ENCODE measurements around the gene SRPK2. TPM values are rescaled to one million over a fixed set of nuclear protein-coding genes. Genes with fewer than 3 reads are reported as not detected.
"Not testable (repeated sequence)": the region's sequence is repeated elsewhere in the genome, so short reads cannot be mapped to it uniquely, and the experiment has no call there.

SRPK2 gene
- polyA plus RNA-seq, 12 donors: 33.6 to 52.9 (median 43.1) TPM; not detected in 1

GRCh38 chr7:105387508-105388355 lies 989 bp downstream of the SRPK2 start:
- no peak for DNase-seq

DNA sequence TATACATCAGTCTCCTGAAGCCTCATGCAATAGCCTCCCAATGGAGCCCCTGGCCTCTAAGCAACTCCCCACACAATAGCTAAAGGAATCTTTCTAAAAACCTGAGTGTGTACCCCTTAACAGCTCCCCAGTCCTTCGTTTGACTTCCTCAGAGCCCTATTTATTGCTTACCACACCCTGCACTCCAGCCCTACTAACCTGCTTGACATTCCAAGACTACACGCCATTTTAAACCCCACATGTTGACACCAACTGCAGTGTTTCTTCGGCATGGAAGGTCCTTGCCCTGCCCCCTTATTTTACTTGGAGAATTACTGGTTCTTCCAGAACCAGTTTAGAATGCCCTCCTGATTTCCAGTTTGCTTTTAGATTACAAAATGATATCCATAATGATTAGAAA lies 10.8 kb downstream of the SRPK2 start:
- DNase-seq: no peak

GRCh38 chr7:105376908-105377533 lies 11.7 kb downstream of the SRPK2 start:
- DNase-seq: peak; percentile 52

DNA sequence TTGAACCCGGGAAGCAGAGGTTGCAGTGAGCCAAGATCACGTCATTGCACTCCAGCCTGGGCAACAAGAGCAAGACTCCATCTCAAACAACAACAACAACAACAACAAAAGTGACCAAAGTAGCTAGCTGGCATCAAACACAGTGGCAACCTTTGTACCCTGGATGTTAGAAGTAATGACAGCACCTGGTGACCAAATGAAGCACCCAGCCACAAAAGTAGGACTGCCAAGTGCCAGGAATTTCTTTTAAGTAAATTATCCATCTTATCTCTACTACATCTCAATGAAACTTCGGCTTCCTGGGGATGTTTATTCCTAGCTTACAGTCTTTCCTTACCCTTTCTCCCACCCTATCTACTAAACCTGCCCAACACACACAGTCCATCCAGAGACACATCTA lies 18.8 kb downstream of the SRPK2 start:
- no peak for DNase-seq

GRCh38 chr7:105367458-105367857 lies 21.3 kb downstream of the SRPK2 start:
- DNase-seq: no peak

DNA sequence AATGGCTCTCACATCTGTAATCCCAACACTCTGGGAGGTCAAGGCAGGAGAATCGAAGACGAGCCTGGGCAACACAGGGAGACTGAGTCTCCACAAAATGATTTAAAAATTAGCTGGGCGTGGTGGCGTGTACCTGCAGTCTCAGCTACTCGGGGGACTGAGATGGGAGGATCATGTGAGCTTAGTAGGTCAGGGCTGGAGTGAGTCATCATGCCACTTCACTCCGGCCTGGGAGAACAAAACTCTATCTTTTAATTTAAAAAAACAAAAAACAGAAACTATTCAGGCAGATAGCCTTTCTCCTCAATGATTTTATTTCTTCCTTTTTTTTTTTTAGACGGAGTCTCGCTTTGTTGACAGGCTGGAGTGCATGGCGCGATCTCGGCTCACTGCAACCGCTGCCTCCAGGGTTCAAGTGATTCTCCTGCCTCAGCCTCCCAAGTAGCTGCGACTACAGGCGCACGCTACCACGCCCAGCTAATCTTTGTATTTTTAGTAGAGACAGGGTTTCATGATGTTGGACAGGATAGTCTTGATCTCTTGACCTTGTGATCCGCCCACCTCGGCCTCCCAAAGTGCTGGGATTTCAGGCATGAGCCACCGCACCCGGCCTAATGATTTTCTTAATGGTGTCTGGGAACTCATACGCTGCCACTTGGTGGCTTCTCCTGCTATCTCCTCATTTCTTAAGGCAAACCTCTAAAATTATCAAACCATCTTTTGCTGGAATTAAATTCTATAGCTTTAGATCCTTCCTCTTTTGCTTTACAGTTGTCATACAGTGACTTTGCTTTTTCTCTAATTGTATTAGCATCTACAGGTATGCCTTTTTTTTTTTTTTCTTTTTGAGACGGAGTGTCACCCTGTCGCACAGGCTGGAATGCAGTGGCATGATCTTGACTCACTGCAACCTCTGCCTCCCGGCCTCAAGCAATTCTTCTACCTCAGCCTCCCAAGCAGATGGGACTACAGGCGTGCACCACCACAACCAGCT lies 22.9 kb downstream of the SRPK2 start:
- no peak for DNase-seq

GRCh38 chr7:105364684-105365083 lies 24.0 kb downstream of the SRPK2 start:
- no peak for DNase-seq

GRCh38 chr7:105363657-105364056 lies 25.1 kb downstream of the SRPK2 start:
- DNase-seq: not testable (repeated sequence)

DNA sequence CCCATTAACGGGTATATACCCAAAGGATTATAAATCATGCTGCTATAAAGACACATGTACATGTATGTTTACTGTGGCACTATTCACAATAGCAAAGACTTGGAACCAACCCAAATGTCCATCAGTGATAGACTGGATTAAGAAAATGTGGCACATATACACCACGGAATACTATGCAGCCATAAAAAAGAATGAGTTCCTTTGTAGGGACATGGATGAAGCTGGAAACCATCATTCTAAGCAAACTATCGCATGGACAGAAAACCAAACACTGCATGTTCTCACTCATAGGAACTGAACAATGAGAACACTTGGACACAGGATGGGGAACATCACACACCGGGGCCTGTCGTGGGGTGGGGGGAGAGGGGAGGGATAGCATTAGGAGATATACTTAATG lies 26.0 kb downstream of the SRPK2 start:
- DNase-seq: not testable (repeated sequence)

GRCh38 chr7:105361995-105362394 lies 26.7 kb downstream of the SRPK2 start:
- not testable (repeated sequence) for DNase-seq

GRCh38 chr7:105360149-105360548 lies 28.6 kb downstream of the SRPK2 start:
- not testable (repeated sequence) for DNase-seq

DNA sequence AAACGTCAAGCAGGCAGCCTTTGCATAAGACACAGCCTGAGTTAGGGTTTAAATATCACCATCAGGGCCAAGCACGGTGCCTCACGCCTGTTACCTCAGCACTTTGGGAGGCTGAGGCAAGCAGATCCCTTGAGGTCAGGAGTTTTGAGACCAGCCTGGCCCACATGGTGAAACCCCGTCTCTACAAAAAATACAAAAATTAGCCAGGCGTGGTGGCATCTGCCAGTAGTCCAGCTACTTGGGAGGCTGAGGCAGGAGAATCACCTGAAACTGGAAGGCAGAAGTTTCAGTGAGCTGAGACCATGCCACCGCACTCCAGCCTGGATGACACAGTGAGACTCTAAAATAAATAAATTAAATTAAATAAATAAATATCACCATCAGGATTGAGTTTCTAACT lies 33.0 kb downstream of the SRPK2 start:
- DNase-seq: no peak

- DNase-seq: no peak
Measured at GRCh38 chr7:105354383-105354782, 34.3 kb downstream of the SRPK2 start.

DNA sequence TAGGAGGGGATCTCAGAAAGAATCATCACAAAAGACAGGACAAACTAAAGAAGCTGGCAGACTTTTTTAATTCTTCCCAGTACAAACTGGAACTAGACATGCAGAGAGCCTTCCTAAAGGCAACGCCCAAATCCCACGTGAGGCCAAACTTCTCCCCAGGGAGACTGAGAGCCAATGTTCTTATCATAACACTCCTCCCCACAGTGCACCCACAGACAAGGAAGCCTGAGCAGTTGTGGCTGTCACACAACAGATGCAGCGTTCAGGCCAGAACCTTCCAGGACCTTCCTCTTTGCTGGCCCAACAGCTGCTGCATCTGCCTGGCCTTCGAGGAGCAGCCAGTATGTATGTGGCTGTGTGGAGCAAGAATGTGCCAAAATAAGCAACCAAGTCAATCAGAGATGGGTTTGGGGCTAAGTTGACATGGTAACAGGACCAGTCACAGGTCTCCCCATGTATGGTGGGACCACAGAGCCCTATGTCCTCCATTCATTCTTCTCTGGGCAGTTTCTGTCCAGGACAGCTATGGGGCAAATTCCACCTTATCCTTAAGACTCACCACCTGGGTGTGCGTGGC lies 34.9 kb downstream of the SRPK2 start:
- DNase-seq: peak; percentile 40

DNA sequence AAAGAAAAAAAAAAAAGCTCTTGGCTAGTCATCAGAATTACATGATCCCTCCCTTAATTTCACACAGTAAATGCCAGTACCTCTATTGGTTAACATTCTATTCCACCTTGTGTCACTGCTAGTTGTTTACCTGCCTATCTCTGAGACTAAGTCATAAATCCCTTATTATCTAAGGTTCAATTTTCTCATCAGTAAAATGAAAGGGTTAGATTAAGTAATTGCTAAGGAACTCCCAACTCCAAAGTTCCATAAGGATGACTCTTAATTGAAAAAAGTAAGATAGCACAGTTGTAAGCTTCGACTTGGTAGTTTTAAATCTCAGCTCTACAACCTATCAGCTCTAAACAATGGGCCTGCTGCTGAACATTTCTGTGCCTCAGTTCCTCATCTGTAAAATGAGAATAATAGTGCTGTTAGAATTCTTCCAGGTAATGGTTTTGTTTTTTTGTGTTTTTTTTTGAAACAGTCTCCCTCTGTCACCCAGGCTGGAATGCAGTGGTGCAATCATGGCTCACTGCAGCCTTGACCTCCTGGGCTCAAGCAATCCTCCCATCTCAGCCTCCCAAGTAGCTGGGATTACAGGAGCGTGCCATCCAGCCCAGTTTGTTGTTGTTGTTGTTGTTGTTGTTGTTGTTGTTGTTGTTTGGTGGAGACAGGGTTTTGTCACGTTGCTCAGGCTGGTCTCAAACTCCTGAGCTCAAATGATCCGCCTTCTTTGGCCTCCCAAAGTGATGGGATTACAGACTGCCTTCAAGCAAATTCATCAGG lies 35.6 kb downstream of the SRPK2 start:
- no peak for DNase-seq

DNA sequence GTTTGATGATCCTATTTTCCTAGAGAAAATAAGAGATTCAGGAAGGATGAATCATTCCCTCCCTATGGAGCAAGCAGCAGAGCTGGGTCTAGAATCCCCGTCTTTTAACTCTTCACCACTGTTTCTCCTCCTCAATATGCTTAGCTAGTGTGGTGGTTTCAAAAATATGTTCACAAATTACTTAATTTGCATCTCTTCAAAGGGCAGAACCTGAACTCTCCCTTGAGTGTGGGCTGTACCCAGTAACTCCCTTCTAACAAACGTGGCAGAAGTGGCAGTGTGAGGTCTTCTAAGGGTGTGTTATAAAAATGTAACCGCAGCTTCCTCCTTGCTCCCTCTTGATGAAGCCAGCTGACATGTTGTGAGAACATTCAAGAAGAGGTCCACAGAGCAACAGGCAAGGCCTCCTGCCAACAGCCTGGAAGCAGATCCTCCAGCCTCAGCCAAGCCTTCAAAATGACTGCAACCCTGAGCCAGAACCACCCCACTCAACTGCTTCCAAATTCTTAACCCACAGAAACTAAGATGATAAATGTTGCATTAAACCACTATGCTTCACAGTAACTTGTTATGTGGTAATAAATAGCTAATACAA lies 36.6 kb downstream of the SRPK2 start:
- peak; percentile 81 for DNase-seq

GRCh38 chr7:105350906-105351305 lies 37.8 kb downstream of the SRPK2 start:
- DNase-seq: no peak

DNA sequence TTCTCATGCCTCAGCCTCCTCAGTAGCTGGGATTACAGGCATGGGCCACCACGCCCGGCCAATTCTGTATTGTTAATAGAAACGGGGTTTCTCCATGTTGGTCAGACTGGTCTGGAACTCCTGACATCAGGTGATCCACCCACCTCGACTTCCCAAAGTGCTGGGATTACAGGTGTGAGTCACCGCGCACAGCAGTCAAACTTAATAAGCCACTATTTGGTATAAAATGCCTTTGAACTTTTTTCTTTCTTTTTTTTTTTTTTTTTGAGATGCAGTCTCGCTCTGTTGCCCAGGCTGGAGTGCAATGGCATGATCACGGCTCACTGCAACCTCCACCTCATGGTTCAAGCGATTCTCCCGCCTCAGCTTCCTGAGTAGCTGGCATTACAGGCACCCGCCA lies 40.5 kb downstream of the SRPK2 start:
- DNase-seq: not testable (repeated sequence)

DNA sequence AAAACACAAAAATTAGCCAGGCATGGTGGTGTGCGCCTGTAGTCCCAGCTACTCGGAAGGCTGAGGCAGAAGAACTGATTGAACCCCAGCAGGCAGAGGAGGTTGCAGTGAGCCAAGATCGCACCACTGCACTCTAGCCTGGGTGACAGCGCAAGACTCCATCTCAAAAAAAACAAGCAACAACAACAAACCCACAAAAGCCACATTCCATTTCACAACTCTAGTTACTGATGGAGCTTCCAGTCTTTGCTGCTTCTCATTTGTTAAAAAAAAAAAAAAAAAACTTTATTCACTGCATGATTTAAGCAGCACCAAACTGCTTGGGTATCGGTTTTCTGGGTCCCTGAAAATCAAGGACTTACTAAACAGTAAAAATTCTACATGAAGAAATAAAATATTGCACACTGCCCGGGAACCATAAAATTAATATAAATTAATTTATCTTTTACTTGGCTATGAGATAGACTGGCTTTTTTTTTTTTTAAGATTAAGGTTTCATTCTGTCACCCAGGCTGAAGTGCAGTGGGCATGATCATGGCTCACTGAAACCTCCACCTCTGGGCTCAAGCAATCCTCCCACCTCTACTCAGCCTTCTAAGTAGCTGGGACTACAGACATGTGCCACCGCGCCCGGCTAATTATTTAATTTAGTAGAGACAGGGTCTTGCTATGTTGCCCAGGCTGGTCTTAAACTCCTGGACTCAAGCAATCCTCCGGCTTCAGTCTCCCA lies 42.0 kb downstream of the SRPK2 start:
- no peak for DNase-seq

DNA sequence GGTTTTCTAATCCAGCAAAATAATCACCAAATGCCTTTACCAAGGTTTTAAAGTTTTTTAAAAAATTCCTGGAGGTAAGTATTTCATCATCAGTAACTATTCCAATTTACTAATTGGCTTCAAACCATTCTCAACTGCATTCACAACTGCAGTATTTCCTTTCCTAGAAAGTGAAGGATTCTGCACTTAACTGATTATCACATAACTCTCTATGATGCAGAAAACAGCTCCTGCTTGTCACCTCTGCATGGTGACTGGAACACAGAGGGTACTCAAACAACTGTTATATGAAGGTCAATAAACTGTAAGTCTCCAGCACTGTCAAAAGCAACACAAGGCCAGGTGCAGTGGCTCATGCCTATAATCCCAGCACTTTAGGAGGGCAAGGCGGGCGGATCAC lies 42.6 kb downstream of the SRPK2 start:
- no peak for DNase-seq

Data from muscle of arm (tissue), 12 donors.